ENCODE results near the gene CEP164.
A peak's percentile ranks its signal among the peaks of the same experiment; 100 is the strongest.
"Not testable (repeated sequence)": the region's sequence is repeated elsewhere in the genome, so short reads cannot be mapped to it uniquely, and the experiment has no call there.

Gene CEP164

GRCh38 chr11:117369534-117369933 lies 41.9 kb downstream of the CEP164 start:
- DNase-seq, result no peak

GRCh38 chr11:117371453-117371852 lies 43.8 kb downstream of the CEP164 start:
- no peak for DNase-seq

- DNase-seq, result peak; percentile 41
Observed at GRCh38 chr11:117374316-117375055, 46.8 kb downstream of the CEP164 start.

- DNase-seq, result no peak
Observed at GRCh38 chr11:117375960-117376359, 48.3 kb downstream of the CEP164 start.

- no peak for DNase-seq
Observed at GRCh38 chr11:117376517-117376916, 48.9 kb downstream of the CEP164 start.

- peak; percentile 12 for DNase-seq
Observed at GRCh38 chr11:117378976-117379865, 51.6 kb downstream of the CEP164 start.

GRCh38 chr11:117380676-117381075 lies 53.0 kb downstream of the CEP164 start:
- no peak for DNase-seq

GRCh38 chr11:117381481-117382387 lies 54.1 kb downstream of the CEP164 start:
- no peak for DNase-seq

GRCh38 chr11:117382746-117383145 lies 55.1 kb downstream of the CEP164 start:
- no peak for DNase-seq

- no peak for DNase-seq
Observed at GRCh38 chr11:117384045-117384444, 56.4 kb downstream of the CEP164 start.

- DNase-seq, result no peak
Observed at GRCh38 chr11:117385471-117385870, 57.8 kb downstream of the CEP164 start.

GRCh38 chr11:117385906-117386305 lies 58.3 kb downstream of the CEP164 start:
- DNase-seq, result no peak

- no peak for DNase-seq
Observed at GRCh38 chr11:117387992-117388755, 60.5 kb downstream of the CEP164 start.

- no peak for DNase-seq
Observed at GRCh38 chr11:117390743-117391142, 63.1 kb downstream of the CEP164 start.

- no peak for DNase-seq
Observed at GRCh38 chr11:117391181-117391580, 63.5 kb downstream of the CEP164 start.

GRCh38 chr11:117392001-117392690 lies 64.5 kb downstream of the CEP164 start:
- no peak for DNase-seq

GRCh38 chr11:117392979-117393378 lies 65.3 kb downstream of the CEP164 start:
- no peak for DNase-seq

- DNase-seq, result no peak
Observed at GRCh38 chr11:117394221-117394925, 66.7 kb downstream of the CEP164 start.

- no peak for DNase-seq
Observed at GRCh38 chr11:117395476-117395875, 67.8 kb downstream of the CEP164 start.

GRCh38 chr11:117396970-117397369 lies 69.3 kb downstream of the CEP164 start:
- DNase-seq, result no peak

GRCh38 chr11:117398618-117399017 lies 71.0 kb downstream of the CEP164 start:
- not testable (repeated sequence) for DNase-seq

Measured in DMS 273 treated with DMSO at 0.1 percent for 48 hours (cell line).